ENCODE results near the gene KRT24. TPM values are rescaled to one million over a fixed set of nuclear protein-coding genes. Genes with fewer than 3 reads are reported as not detected.

Gene KRT24
- total and polyA plus RNA-seq, 3 experiments from 2014 or later = not detected

GRCh38 chr17:40707745-40708144 lies 4.2 kb upstream of the KRT24 start:
- Histone ChIP-seq H3K4me3 (ENCODE audit: low read length) (no peak overlapping the region), H3K27me3 (ENCODE audit: insufficient read depth, low read length, poor library complexity, severe bottlenecking) (no peaks in the 10 kb centered on the region), H3K27ac (ENCODE audit: low read depth, low read length) (no peak overlapping the region), H3K36me3 (ENCODE audit: insufficient read depth, low read length) (no peaks in the 10 kb centered on the region), H3K9me3 (ENCODE audit: low read length) (no peaks in the 10 kb centered on the region), H3K4me1 (ENCODE audit: insufficient read depth, low read length) (no peaks in the 10 kb centered on the region)
- Mint-ChIP-seq H3K9me3 (no peaks in the 10 kb centered on the region), H3K27ac (no peak overlapping the region), H3K36me3 (no peaks in the 10 kb centered on the region), H3K4me1 (no peaks in the 10 kb centered on the region), H3K27me3 (peaks cover 20 to 55% of the 10 kb centered on the region in 2 donors), H3K4me3 (no peak overlapping the region)
- POLR2A ChIA-PET = no interaction called here
- DNase-seq = no peak
- CTCF ChIA-PET = no interaction called here

- POLR2A ChIA-PET = no interaction called here
- Histone ChIP-seq H3K36me3 (ENCODE audit: insufficient read depth, low read length) (no peaks in the 10 kb centered on the region), H3K27ac (ENCODE audit: low read depth, low read length) (no peak overlapping the region), H3K4me1 (ENCODE audit: insufficient read depth, low read length) (no peaks in the 10 kb centered on the region), H3K27me3 (ENCODE audit: insufficient read depth, low read length, poor library complexity, severe bottlenecking) (no peaks in the 10 kb centered on the region), H3K9me3 (ENCODE audit: low read length) (no peaks in the 10 kb centered on the region), H3K4me3 (ENCODE audit: low read length) (no peak overlapping the region)
- Mint-ChIP-seq H3K4me3 (no peak overlapping the region), H3K9me3 (no peaks in the 10 kb centered on the region), H3K27ac (no peak overlapping the region), H3K27me3 (peaks cover 18 to 56% of the 10 kb centered on the region in 2 donors), H3K4me1 (no peaks in the 10 kb centered on the region), H3K36me3 (no peaks in the 10 kb centered on the region)
- CTCF ChIA-PET = interaction anchor here (0.7 to 1.3 kb wide), 2 partner anchors 18 to 1023 kb away, joined by 3 read pairs; no protein-coding TSS in a partner anchor
- DNase-seq = no peak
These were observed 2.0 kb upstream of the KRT24 start for GRCh38 chr17:40705584-40705983.

- no peak for DNase-seq
- Histone ChIP-seq H3K36me3 (ENCODE audit: insufficient read depth, low read length) (no peaks in the 10 kb centered on the region), H3K4me3 (ENCODE audit: low read length) (no peak overlapping the region), H3K27ac (ENCODE audit: low read depth, low read length) (no peak overlapping the region), H3K4me1 (ENCODE audit: insufficient read depth, low read length) (no peaks in the 10 kb centered on the region), H3K9me3 (ENCODE audit: low read length) (no peaks in the 10 kb centered on the region), H3K27me3 (ENCODE audit: insufficient read depth, low read length, poor library complexity, severe bottlenecking) (no peaks in the 10 kb centered on the region)
- CTCF ChIA-PET = no interaction called here
- Mint-ChIP-seq H3K36me3 (no peaks in the 10 kb centered on the region), H3K27me3 (peaks cover 15 to 50% of the 10 kb centered on the region in 2 donors), H3K4me3 (no peak overlapping the region), H3K27ac (no peak overlapping the region), H3K9me3 (no peaks in the 10 kb centered on the region), H3K4me1 (no peaks in the 10 kb centered on the region)
- POLR2A ChIA-PET = interaction anchor here (0.6 kb wide), 1 partner anchor 1331 kb away, joined by 3 read pairs; no protein-coding TSS in a partner anchor
These were observed 1.3 kb downstream of the KRT24 start for GRCh38 chr17:40702271-40702670.

GRCh38 chr17:40699853-40700252 lies 3.7 kb downstream of the KRT24 start:
- no peaks in the 10 kb centered on the region for H3K36me3 ChIP-seq (ENCODE audit: insufficient read depth, low read length)
- H3K4me1 ChIP-seq (ENCODE audit: insufficient read depth, low read length) = no peaks in the 10 kb centered on the region
- ChIA-PET POLR2A (no interaction called here), CTCF (no interaction called here)
- no peak for DNase-seq
- H3K4me3 ChIP-seq (ENCODE audit: low read length) = no peak overlapping the region
- Mint-ChIP-seq H3K27ac (no peak overlapping the region), H3K4me3 (no peak overlapping the region), H3K9me3 (no peaks in the 10 kb centered on the region), H3K4me1 (no peaks in the 10 kb centered on the region), H3K36me3 (no peaks in the 10 kb centered on the region), H3K27me3 (peaks cover 19 to 49% of the 10 kb centered on the region in 2 donors)
- H3K27me3 ChIP-seq (ENCODE audit: insufficient read depth, low read length, poor library complexity, severe bottlenecking) = no peaks in the 10 kb centered on the region
- H3K27ac ChIP-seq (ENCODE audit: low read depth, low read length) = no peak overlapping the region
- no peaks in the 10 kb centered on the region for H3K9me3 ChIP-seq (ENCODE audit: low read length)

- no peaks in the 10 kb centered on the region for H3K9me3 ChIP-seq (ENCODE audit: low read length)
- no peak overlapping the region for H3K27ac Mint-ChIP-seq
- no peaks in the 10 kb centered on the region for H3K36me3 ChIP-seq (ENCODE audit: insufficient read depth, low read length)
- ChIA-PET POLR2A (no interaction called here), CTCF (no interaction called here)
- no peak overlapping the region for H3K4me3 Mint-ChIP-seq
- H3K9me3 Mint-ChIP-seq = no peaks in the 10 kb centered on the region
- DNase-seq = no peak
- no peaks in the 10 kb centered on the region for H3K4me1 Mint-ChIP-seq
- H3K27me3 ChIP-seq (ENCODE audit: insufficient read depth, low read length, poor library complexity, severe bottlenecking) = no peaks in the 10 kb centered on the region
- H3K36me3 Mint-ChIP-seq = peaks cover 0 to 3% (median 0%) of the 10 kb centered on the region in 3 donors
- H3K4me3 ChIP-seq (ENCODE audit: low read length) = no peak overlapping the region
- no peak overlapping the region for H3K27ac ChIP-seq (ENCODE audit: low read depth, low read length)
- peaks cover 22 to 49% of the 10 kb centered on the region in 2 donors for H3K27me3 Mint-ChIP-seq
- no peaks in the 10 kb centered on the region for H3K4me1 ChIP-seq (ENCODE audit: insufficient read depth, low read length)
These were observed 4.2 kb downstream of the KRT24 start for GRCh38 chr17:40699371-40699770.

- Mint-ChIP-seq H3K36me3 (peaks cover 0 to 5% (median 0%) of the 10 kb centered on the region in 3 donors), H3K4me1 (no peaks in the 10 kb centered on the region), H3K9me3 (no peaks in the 10 kb centered on the region), H3K27ac (no peak overlapping the region), H3K4me3 (no peak overlapping the region), H3K27me3 (peaks cover 19 to 51% of the 10 kb centered on the region in 2 donors)
- no peak for DNase-seq
- Histone ChIP-seq H3K27me3 (ENCODE audit: insufficient read depth, low read length, poor library complexity, severe bottlenecking) (no peaks in the 10 kb centered on the region), H3K9me3 (ENCODE audit: low read length) (no peaks in the 10 kb centered on the region), H3K27ac (ENCODE audit: low read depth, low read length) (no peak overlapping the region), H3K36me3 (ENCODE audit: insufficient read depth, low read length) (no peaks in the 10 kb centered on the region), H3K4me3 (ENCODE audit: low read length) (no peak overlapping the region), H3K4me1 (ENCODE audit: insufficient read depth, low read length) (no peaks in the 10 kb centered on the region)
- CTCF ChIA-PET = no interaction called here
- POLR2A ChIA-PET = no interaction called here
These were observed 6.3 kb downstream of the KRT24 start for GRCh38 chr17:40697297-40697696.

- Mint-ChIP-seq H3K27ac (no peak overlapping the region), H3K4me1 (no peaks in the 10 kb centered on the region), H3K27me3 (peaks cover 19 to 56% of the 10 kb centered on the region in 2 donors), H3K36me3 (peaks cover 0 to 5% (median 0%) of the 10 kb centered on the region in 3 donors), H3K9me3 (no peaks in the 10 kb centered on the region), H3K4me3 (no peak overlapping the region)
- no peaks in the 10 kb centered on the region for H3K27me3 ChIP-seq (ENCODE audit: insufficient read depth, low read length, poor library complexity, severe bottlenecking)
- DNase-seq = no peak
- ChIA-PET POLR2A (no interaction called here), CTCF (no interaction called here)
- no peaks in the 10 kb centered on the region for H3K4me1 ChIP-seq (ENCODE audit: insufficient read depth, low read length)
- H3K4me3 ChIP-seq (ENCODE audit: low read length) = no peak overlapping the region
- H3K9me3 ChIP-seq (ENCODE audit: low read length) = no peaks in the 10 kb centered on the region
- no peak overlapping the region for H3K27ac ChIP-seq (ENCODE audit: low read depth, low read length)
- H3K36me3 ChIP-seq (ENCODE audit: insufficient read depth, low read length) = no peaks in the 10 kb centered on the region
These were observed 6.9 kb downstream of the KRT24 start for GRCh38 chr17:40696651-40697072.

GRCh38 chr17:40695874-40696472 lies 7.6 kb downstream of the KRT24 start:
- Mint-ChIP-seq H3K9me3 (no peaks in the 10 kb centered on the region), H3K27me3 (peaks cover 19 to 60% of the 10 kb centered on the region in 2 donors), H3K4me3 (no peak overlapping the region), H3K36me3 (peaks cover 0 to 5% (median 0%) of the 10 kb centered on the region in 3 donors), H3K4me1 (no peaks in the 10 kb centered on the region), H3K27ac (no peak overlapping the region)
- Histone ChIP-seq H3K4me3 (ENCODE audit: low read length) (no peak overlapping the region), H3K4me1 (ENCODE audit: insufficient read depth, low read length) (no peaks in the 10 kb centered on the region), H3K27ac (ENCODE audit: low read depth, low read length) (no peak overlapping the region), H3K9me3 (ENCODE audit: low read length) (no peaks in the 10 kb centered on the region), H3K36me3 (ENCODE audit: insufficient read depth, low read length) (no peaks in the 10 kb centered on the region), H3K27me3 (ENCODE audit: insufficient read depth, low read length, poor library complexity, severe bottlenecking) (no peaks in the 10 kb centered on the region)
- POLR2A ChIA-PET = no interaction called here
- no peak for DNase-seq
- CTCF ChIA-PET = no interaction called here

All from CD8-positive, alpha-beta memory T cell (primary cell).